Fibroblast of villous mesenchyme (primary cell): Measurements from ENCODE around the gene NPR2. TPM values are rescaled to one million over a fixed set of nuclear protein-coding genes. Genes with fewer than 3 reads are reported as not detected.
A peak's percentile ranks its signal among the peaks of the same experiment; 100 is the strongest.

Experiments used
- DNase-seq: peaks from one replicate; pipeline ENCODE4 v3.0.0-alpha.2; 2010; ENCODE audit warnings: low read depth
- H3K4me3 ChIP-seq: 2 replicates; pipeline ENCODE4 v1.5.1; 2011; ENCODE audit warnings: low read depth, mild to moderate bottlenecking, low read length
- CTCF ChIP-seq: IDR thresholded peaks from 2 replicates; pipeline ENCODE4 v1.5.1; 2012; ENCODE audit warnings: low read depth, mild to moderate bottlenecking, low read length; ENCODE audit not compliant: insufficient read depth
- total RNA-seq: library from RNA; depleted of rRNA; stranded (reverse); fragments of >200 nt; gene quantifications from 2 replicates; pipeline ENCODE4 v1.2.3, GENCODE V29; 2012

Gene NPR2
- total RNA-seq, 1 donor, result 19.9 TPM

- peak; percentile 70 for DNase-seq
- no peak overlapping the region for H3K4me3 ChIP-seq
- no peak for TF ChIP-seq CTCF
Observed at GRCh38 chr9:35827486-35827885, 36.1 kb downstream of the NPR2 start.

- peak within 1 kb of the TSS; percentile 72 for H3K4me3 ChIP-seq
- TF ChIP-seq CTCF, result no peak
- DNase-seq, result no peak
Observed at GRCh38 chr9:35828716-35829083, 37.3 kb downstream of the NPR2 start, which contains the start of gene FAM221B. Gene FAM221B, minus strand, starts transcription at chr9:35828732. Its CDS starts 2,571 bp downstream, at chr9:35826161.

- TF ChIP-seq CTCF, result no peak
- peak within 1 kb of the TSS; percentile 72 for H3K4me3 ChIP-seq
- DNase-seq, result peak; percentile 92
Observed at GRCh38 chr9:35829084-35829763, 37.8 kb downstream of the NPR2 start, which contains the start of gene TMEM8B. Gene TMEM8B, plus strand, starts transcription at chr9:35829228. Its CDS starts 220 bp downstream, at chr9:35829448.

- no peak for DNase-seq
- H3K4me3 ChIP-seq, result peak overlapping the region; percentile 72
- no peak for TF ChIP-seq CTCF
Observed at GRCh38 chr9:35829764-35830096, 38.3 kb downstream of the NPR2 start.

- TF ChIP-seq CTCF, result no peak
- no peak overlapping the region for H3K4me3 ChIP-seq
- DNase-seq, result no peak
Observed at GRCh38 chr9:35831040-35831439, 39.6 kb downstream of the NPR2 start.

GRCh38 chr9:35832814-35833213, 41.4 kb downstream of the NPR2 start:
- TF ChIP-seq CTCF, result no peak
- H3K4me3 ChIP-seq, result no peak overlapping the region
- no peak for DNase-seq
